ENCODE results near the gene SLC2A9.

DNA sequence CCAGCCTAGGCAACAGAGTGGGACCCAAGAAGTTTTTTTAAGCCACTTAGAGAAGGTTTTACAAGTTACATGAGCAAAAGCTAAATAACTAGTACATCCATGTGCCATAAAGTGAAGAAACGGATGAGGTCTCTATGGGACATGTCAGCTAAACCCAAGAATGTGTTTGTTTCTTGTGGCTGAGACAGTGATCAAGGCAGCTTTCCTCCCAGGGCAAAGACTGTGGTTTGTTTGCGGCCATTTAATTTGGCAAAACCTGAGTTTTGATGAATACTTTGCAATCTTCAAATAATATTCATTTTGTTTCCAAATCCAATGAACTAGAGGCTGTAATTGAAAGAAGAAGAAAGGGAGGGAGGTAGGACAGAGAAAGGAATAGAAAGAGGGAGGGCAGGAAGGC, 44.9 kb upstream of the SLC2A9 start:
- TF ChIP-seq OSR1 (CRISPR knock-in tag; IDR thresholded peaks at IDR 0.05), result no peak
- no peak for TF ChIP-seq PPARA (CRISPR knock-in tag; IDR thresholded peaks at IDR 0.05; ENCODE audit: borderline replicate concordance)
